Measurements from ENCODE around the gene CDH6. TPM values are rescaled to one million over a fixed set of nuclear protein-coding genes. Genes with fewer than 3 reads are reported as not detected.

Gene CDH6
- total and polyA plus RNA-seq, 2 donors = 3.9 to 18.9 TPM

- 56% methylated on average over 2 of the region's 2 CpGs for WGBS
- no peak overlapping the region for H3K27ac ChIP-seq (ENCODE audit: low read depth)
- no peak overlapping the region for H3K4me3 ChIP-seq (ENCODE audit: low read depth, low read length)
- H3K36me3 ChIP-seq (ENCODE audit: insufficient read depth) = no peaks in the 10 kb centered on the region
- no peak for DNase-seq (ENCODE audit: extremely low spot score)
- no peaks in the 10 kb centered on the region for H3K4me1 ChIP-seq (ENCODE audit: insufficient read depth)
Measured at GRCh38 chr5:31285025-31285424, 91.5 kb downstream of the CDH6 start.

GRCh38 chr5:31287985-31288384 is 94.5 kb downstream of the CDH6 start:
- Histone ChIP-seq H3K4me1 (ENCODE audit: insufficient read depth) (no peaks in the 10 kb centered on the region), H3K27ac (ENCODE audit: low read depth) (no peak overlapping the region), H3K36me3 (ENCODE audit: insufficient read depth) (no peaks in the 10 kb centered on the region), H3K4me3 (ENCODE audit: low read depth, low read length) (no peak overlapping the region)
- no peak for DNase-seq (ENCODE audit: extremely low spot score)

- DNase-seq (ENCODE audit: extremely low spot score) = no peak
- Histone ChIP-seq H3K27ac (ENCODE audit: low read depth) (no peak overlapping the region), H3K4me3 (ENCODE audit: low read depth, low read length) (no peak overlapping the region), H3K4me1 (ENCODE audit: insufficient read depth) (no peaks in the 10 kb centered on the region), H3K36me3 (ENCODE audit: insufficient read depth) (no peaks in the 10 kb centered on the region)
- 76% methylated on average over 3 of the region's 3 CpGs for WGBS
Measured at GRCh38 chr5:31289429-31289828, 95.9 kb downstream of the CDH6 start.

GRCh38 chr5:31291323-31291854 is 97.9 kb downstream of the CDH6 start:
- H3K4me3 ChIP-seq (ENCODE audit: low read depth, low read length) = no peak overlapping the region
- DNase-seq (ENCODE audit: extremely low spot score) = no peak
- no peaks in the 10 kb centered on the region for H3K4me1 ChIP-seq (ENCODE audit: insufficient read depth)
- WGBS = 71% methylated on average over 7 of the region's 7 CpGs
- no peak overlapping the region for H3K27ac ChIP-seq (ENCODE audit: low read depth)
- H3K36me3 ChIP-seq (ENCODE audit: insufficient read depth) = no peaks in the 10 kb centered on the region

GRCh38 chr5:31300501-31300900 is 107.0 kb downstream of the CDH6 start:
- Histone ChIP-seq H3K4me3 (ENCODE audit: low read depth, low read length) (no peak overlapping the region), H3K4me1 (ENCODE audit: insufficient read depth) (no peaks in the 10 kb centered on the region), H3K36me3 (ENCODE audit: insufficient read depth) (no peaks in the 10 kb centered on the region), H3K27ac (ENCODE audit: low read depth) (no peak overlapping the region)
- no peak for DNase-seq (ENCODE audit: extremely low spot score)
- WGBS = 93% methylated on average over 1 of the region's 1 CpG

GRCh38 chr5:31301833-31302232 is 108.3 kb downstream of the CDH6 start:
- Histone ChIP-seq H3K36me3 (ENCODE audit: insufficient read depth) (no peaks in the 10 kb centered on the region), H3K4me1 (ENCODE audit: insufficient read depth) (no peaks in the 10 kb centered on the region), H3K4me3 (ENCODE audit: low read depth, low read length) (no peak overlapping the region), H3K27ac (ENCODE audit: low read depth) (no peak overlapping the region)
- 67% methylated on average over 5 of the region's 5 CpGs for WGBS
- no peak for DNase-seq (ENCODE audit: extremely low spot score)

GRCh38 chr5:31303688-31304087 is 110.2 kb downstream of the CDH6 start:
- Histone ChIP-seq H3K4me3 (ENCODE audit: low read depth, low read length) (no peak overlapping the region), H3K27ac (ENCODE audit: low read depth) (no peak overlapping the region), H3K4me1 (ENCODE audit: insufficient read depth) (no peaks in the 10 kb centered on the region), H3K36me3 (ENCODE audit: insufficient read depth) (no peaks in the 10 kb centered on the region)
- WGBS = 80% methylated on average over 5 of the region's 5 CpGs
- DNase-seq (ENCODE audit: extremely low spot score) = no peak

GRCh38 chr5:31317665-31318064 is 124.2 kb downstream of the CDH6 start:
- Histone ChIP-seq H3K36me3 (ENCODE audit: insufficient read depth) (no peaks in the 10 kb centered on the region), H3K4me1 (ENCODE audit: insufficient read depth) (no peaks in the 10 kb centered on the region), H3K27ac (ENCODE audit: low read depth) (no peak overlapping the region), H3K4me3 (ENCODE audit: low read depth, low read length) (no peak overlapping the region)
- no peak for DNase-seq (ENCODE audit: extremely low spot score)
- WGBS = 89% methylated on average over 13 of the region's 13 CpGs

GRCh38 chr5:31319335-31319734 is 125.8 kb downstream of the CDH6 start:
- WGBS = 76% methylated on average over 4 of the region's 4 CpGs
- H3K4me3 ChIP-seq (ENCODE audit: low read depth, low read length) = no peak overlapping the region
- no peaks in the 10 kb centered on the region for H3K4me1 ChIP-seq (ENCODE audit: insufficient read depth)
- no peaks in the 10 kb centered on the region for H3K36me3 ChIP-seq (ENCODE audit: insufficient read depth)
- no peak overlapping the region for H3K27ac ChIP-seq (ENCODE audit: low read depth)
- DNase-seq (ENCODE audit: extremely low spot score) = no peak

- 90% methylated on average over 18 of the region's 18 CpGs for WGBS
Measured at GRCh38 chr5:31322946-31323345, 129.5 kb downstream of the CDH6 start.

GRCh38 chr5:31324842-31325241 is 131.4 kb downstream of the CDH6 start:
- DNase-seq (ENCODE audit: extremely low spot score) = no peak
- Histone ChIP-seq H3K27ac (ENCODE audit: low read depth) (no peak overlapping the region), H3K4me1 (ENCODE audit: insufficient read depth) (no peaks in the 10 kb centered on the region), H3K4me3 (ENCODE audit: low read depth, low read length) (no peak overlapping the region), H3K36me3 (ENCODE audit: insufficient read depth) (no peaks in the 10 kb centered on the region)
- WGBS = 83% methylated on average over 3 of the region's 3 CpGs

More at GRCh38 chr5:31322946-31323345, 129.5 kb downstream of the CDH6 start:
- H3K4me1 ChIP-seq (ENCODE audit: insufficient read depth) = no peaks in the 10 kb centered on the region
- no peak for DNase-seq (ENCODE audit: extremely low spot score)
- H3K36me3 ChIP-seq (ENCODE audit: insufficient read depth) = no peaks in the 10 kb centered on the region
- H3K4me3 ChIP-seq (ENCODE audit: low read depth, low read length) = no peak overlapping the region
- no peak overlapping the region for H3K27ac ChIP-seq (ENCODE audit: low read depth)

- Histone ChIP-seq H3K36me3 (ENCODE audit: insufficient read depth) (no peaks in the 10 kb centered on the region), H3K27ac (ENCODE audit: low read depth) (no peak overlapping the region), H3K4me1 (ENCODE audit: insufficient read depth) (no peaks in the 10 kb centered on the region), H3K4me3 (ENCODE audit: low read depth, low read length) (no peak overlapping the region)
- DNase-seq (ENCODE audit: extremely low spot score) = no peak
- WGBS = 62% methylated on average over 11 of the region's 11 CpGs
Measured at GRCh38 chr5:31328040-31328733, 134.7 kb downstream of the CDH6 start.

GRCh38 chr5:31329715-31330114 is 136.2 kb downstream of the CDH6 start:
- no peak for DNase-seq (ENCODE audit: extremely low spot score)
- Histone ChIP-seq H3K4me3 (ENCODE audit: low read depth, low read length) (no peak overlapping the region), H3K36me3 (ENCODE audit: insufficient read depth) (no peaks in the 10 kb centered on the region), H3K27ac (ENCODE audit: low read depth) (no peak overlapping the region), H3K4me1 (ENCODE audit: insufficient read depth) (no peaks in the 10 kb centered on the region)
- WGBS = 93% methylated on average over 2 of the region's 2 CpGs

GRCh38 chr5:31332160-31332559 is 138.7 kb downstream of the CDH6 start:
- Histone ChIP-seq H3K4me3 (ENCODE audit: low read depth, low read length) (no peak overlapping the region), H3K27ac (ENCODE audit: low read depth) (no peak overlapping the region), H3K4me1 (ENCODE audit: insufficient read depth) (no peaks in the 10 kb centered on the region), H3K36me3 (ENCODE audit: insufficient read depth) (no peaks in the 10 kb centered on the region)
- DNase-seq (ENCODE audit: extremely low spot score) = no peak
- WGBS = 80% methylated on average over 2 of the region's 2 CpGs

Data from urinary bladder (tissue), 4 donors.